ENCODE measurements around the gene TXNDC2.

The TXNDC2 gene

DNA sequence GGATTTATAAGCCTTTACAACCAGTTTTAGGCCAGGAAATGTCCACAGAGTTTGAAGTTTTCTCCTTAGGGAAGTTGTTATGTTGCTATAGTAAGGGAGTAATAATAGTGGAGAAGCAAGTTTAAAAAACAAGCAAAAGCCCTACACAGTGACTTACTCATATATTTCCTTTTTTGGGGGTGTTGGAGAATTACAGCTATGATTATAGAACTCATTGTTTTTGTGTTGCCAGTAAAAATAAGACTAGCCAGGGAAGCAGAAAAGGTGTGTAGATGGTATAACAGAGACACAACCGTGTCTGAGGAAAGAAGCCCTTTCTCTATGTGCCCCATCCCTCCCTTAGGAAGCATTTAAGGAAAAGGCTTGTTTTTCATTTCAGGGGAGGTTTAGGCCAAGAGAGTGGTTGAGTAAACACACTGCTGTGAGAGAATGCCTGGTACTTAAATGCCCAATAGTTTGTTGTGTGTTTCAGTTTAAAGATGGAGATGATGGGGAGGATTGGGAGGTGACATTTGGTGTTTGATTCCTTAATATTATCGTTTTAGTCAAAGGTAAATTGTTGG lies 30.4 kb downstream of the TXNDC2 start:
- ATAC-seq = no peak
- TF ChIP-seq ZNF70 (CRISPR knock-in tag; IDR thresholded peaks at IDR 0.05) = peak; percentile 91
- no peak for TF ChIP-seq BACH2 (CRISPR knock-in tag; IDR thresholded peaks at IDR 0.05; ENCODE audit: borderline replicate concordance)
- no peak for TF ChIP-seq TOX (CRISPR knock-in tag; IDR thresholded peaks at IDR 0.05; ENCODE audit: borderline replicate concordance)
- TF ChIP-seq ARNTL (CRISPR knock-in tag; IDR thresholded peaks at IDR 0.05; ENCODE audit: borderline replicate concordance, low read depth) = no peak
- TF ChIP-seq, protein P1, sequence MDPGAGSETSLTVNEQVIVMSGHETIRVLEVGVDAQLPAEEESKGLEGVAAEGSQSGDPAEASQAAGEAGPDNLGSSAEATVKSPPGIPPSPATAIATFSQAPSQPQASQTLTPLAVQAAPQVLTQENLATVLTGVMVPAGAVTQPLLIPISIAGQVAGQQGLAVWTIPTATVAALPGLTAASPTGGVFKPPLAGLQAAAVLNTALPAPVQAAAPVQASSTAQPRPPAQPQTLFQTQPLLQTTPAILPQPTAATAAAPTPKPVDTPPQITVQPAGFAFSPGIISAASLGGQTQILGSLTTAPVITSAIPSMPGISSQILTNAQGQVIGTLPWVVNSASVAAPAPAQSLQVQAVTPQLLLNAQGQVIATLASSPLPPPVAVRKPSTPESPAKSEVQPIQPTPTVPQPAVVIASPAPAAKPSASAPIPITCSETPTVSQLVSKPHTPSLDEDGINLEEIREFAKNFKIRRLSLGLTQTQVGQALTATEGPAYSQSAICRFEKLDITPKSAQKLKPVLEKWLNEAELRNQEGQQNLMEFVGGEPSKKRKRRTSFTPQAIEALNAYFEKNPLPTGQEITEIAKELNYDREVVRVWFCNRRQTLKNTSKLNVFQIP (CRISPR knock-in tag; IDR thresholded peaks at IDR 0.05; ENCODE audit: borderline replicate concordance, low read depth) = no peak

DNA sequence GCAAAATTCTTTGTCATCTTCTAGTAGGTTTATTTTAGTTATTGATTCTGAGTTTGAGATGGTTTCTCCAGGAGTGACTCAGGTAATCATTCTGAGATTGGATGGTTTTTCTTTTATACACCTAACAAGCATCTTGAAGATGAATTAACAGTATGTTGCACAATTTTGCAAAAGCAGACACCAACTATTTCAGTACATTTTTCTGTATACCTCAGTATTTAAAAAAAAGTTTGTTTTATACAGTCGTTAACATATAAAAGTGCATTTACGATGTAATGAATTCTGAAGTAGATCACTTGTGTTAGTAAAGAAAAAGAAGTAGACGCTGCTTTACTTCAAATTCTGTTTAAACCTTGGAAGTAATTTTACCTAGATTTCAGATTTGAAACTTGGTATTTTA lies 31.0 kb downstream of the TXNDC2 start:
- no peak for TF ChIP-seq BACH2 (CRISPR knock-in tag; IDR thresholded peaks at IDR 0.05; ENCODE audit: borderline replicate concordance)
- no peak for TF ChIP-seq ISL1 (CRISPR knock-in tag; IDR thresholded peaks at IDR 0.05)
- TF ChIP-seq, protein P1 (CRISPR knock-in tag; IDR thresholded peaks at IDR 0.05; ENCODE audit: borderline replicate concordance, low read depth) = no peak
- no peak for TF ChIP-seq TOX (CRISPR knock-in tag; IDR thresholded peaks at IDR 0.05; ENCODE audit: borderline replicate concordance)
- TF ChIP-seq, protein P2, sequence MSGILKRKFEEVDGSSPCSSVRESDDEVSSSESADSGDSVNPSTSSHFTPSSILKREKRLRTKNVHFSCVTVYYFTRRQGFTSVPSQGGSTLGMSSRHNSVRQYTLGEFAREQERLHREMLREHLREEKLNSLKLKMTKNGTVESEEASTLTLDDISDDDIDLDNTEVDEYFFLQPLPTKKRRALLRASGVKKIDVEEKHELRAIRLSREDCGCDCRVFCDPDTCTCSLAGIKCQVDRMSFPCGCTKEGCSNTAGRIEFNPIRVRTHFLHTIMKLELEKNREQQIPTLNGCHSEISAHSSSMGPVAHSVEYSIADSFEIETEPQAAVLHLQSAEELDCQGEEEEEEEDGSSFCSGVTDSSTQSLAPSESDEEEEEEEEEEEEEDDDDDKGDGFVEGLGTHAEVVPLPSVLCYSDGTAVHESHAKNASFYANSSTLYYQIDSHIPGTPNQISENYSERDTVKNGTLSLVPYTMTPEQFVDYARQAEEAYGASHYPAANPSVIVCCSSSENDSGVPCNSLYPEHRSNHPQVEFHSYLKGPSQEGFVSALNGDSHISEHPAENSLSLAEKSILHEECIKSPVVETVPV (CRISPR knock-in tag; IDR thresholded peaks at IDR 0.05) = no peak
- TF ChIP-seq SNAI2 (CRISPR knock-in tag; IDR thresholded peaks at IDR 0.05) = no peak
- TF ChIP-seq PPARA (CRISPR knock-in tag; IDR thresholded peaks at IDR 0.05; ENCODE audit: borderline replicate concordance) = no peak
- ATAC-seq = no peak

DNA sequence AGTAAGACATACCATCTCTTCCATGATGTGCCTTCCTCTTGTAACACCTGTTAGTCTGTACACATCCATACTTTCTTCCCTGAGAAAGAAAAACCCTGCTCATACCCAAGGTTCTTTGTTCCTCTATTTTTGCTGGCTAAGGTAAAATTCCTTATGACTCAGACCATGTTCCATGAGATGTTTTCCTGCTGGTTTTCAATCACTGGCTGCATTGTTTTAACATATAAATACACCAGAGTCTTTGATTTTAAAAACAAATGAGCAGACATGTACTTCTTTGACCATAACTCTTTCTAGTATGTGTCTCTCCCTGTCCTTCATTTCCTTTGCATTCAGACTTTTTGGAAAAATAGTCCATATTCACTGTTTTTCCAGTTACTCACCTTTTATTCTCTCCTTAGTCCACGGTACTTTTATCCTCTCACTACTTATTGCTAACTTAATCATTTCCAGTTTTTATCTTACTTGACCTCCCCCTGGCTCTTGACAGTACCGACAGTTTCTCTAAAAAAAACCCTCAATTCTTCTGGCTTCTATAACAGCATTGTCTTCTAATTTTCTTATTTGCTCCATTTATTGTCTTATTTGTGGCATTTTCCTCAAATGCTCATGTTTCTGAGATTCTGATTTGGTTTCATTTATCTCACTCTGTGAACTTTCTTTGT lies 32.4 kb downstream of the TXNDC2 start:
- no peak for ATAC-seq
- TF ChIP-seq, protein P1 (CRISPR knock-in tag; IDR thresholded peaks at IDR 0.05; ENCODE audit: borderline replicate concordance, low read depth) = no peak
- no peak for TF ChIP-seq ZNF70 (CRISPR knock-in tag; IDR thresholded peaks at IDR 0.05)
- TF ChIP-seq ISL1 (CRISPR knock-in tag; IDR thresholded peaks at IDR 0.05) = no peak
- TF ChIP-seq OSR1 (CRISPR knock-in tag; IDR thresholded peaks at IDR 0.05) = no peak
- TF ChIP-seq ZFP3 (CRISPR knock-in tag; IDR thresholded peaks at IDR 0.05) = no peak
- TF ChIP-seq RARB (CRISPR knock-in tag; IDR thresholded peaks at IDR 0.05) = no peak
- TF ChIP-seq GLIS3 (CRISPR knock-in tag; IDR thresholded peaks at IDR 0.05) = no peak
- TF ChIP-seq TCF4 (CRISPR knock-in tag; IDR thresholded peaks at IDR 0.05; ENCODE audit: borderline replicate concordance) = no peak
- TF ChIP-seq, protein P3, sequence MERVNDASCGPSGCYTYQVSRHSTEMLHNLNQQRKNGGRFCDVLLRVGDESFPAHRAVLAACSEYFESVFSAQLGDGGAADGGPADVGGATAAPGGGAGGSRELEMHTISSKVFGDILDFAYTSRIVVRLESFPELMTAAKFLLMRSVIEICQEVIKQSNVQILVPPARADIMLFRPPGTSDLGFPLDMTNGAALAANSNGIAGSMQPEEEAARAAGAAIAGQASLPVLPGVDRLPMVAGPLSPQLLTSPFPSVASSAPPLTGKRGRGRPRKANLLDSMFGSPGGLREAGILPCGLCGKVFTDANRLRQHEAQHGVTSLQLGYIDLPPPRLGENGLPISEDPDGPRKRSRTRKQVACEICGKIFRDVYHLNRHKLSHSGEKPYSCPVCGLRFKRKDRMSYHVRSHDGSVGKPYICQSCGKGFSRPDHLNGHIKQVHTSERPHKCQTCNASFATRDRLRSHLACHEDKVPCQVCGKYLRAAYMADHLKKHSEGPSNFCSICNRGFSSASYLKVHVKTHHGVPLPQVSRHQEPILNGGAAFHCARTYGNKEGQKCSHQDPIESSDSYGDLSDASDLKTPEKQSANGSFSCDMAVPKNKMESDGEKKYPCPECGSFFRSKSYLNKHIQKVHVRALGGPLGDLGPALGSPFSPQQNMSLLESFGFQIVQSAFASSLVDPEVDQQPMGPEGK (CRISPR knock-in tag; IDR thresholded peaks at IDR 0.05; ENCODE audit: borderline replicate concordance) = no peak

DNA sequence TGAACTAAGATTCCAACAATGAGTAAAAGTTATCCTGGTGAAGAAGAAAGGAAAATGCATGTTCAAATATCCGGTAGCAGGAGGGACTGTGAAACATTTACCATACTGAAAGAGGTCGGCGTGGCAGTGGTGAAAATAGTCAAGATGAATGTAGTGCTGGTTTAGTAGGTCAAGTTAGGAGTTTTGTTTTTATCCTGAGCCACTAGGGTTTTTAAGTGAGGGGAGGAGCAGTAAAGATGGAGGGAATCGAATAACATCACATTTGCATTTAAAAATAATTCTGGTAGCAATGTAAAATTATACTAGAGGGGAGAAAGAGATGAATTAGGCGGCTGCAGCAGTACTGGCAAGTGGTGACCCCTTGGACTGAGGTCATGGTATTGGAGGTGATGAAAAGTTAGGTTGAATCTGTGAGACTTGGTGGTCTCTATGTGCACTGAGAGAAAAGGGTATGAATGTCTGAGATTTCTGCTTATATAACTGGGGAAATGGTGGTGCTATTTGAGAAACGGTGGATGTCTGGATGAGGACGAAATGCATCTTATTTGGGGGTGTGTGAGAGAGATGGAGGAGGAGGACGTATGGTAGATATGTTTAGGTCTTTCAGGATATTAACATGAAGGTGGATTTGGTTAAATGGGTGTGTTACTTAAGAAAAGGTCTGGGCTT lies 33.9 kb downstream of the TXNDC2 start:
- ATAC-seq = no peak
- no peak for TF ChIP-seq TCF4 (CRISPR knock-in tag; IDR thresholded peaks at IDR 0.05; ENCODE audit: borderline replicate concordance)
- TF ChIP-seq OSR1 (CRISPR knock-in tag; IDR thresholded peaks at IDR 0.05) = no peak
- TF ChIP-seq, protein P4, sequence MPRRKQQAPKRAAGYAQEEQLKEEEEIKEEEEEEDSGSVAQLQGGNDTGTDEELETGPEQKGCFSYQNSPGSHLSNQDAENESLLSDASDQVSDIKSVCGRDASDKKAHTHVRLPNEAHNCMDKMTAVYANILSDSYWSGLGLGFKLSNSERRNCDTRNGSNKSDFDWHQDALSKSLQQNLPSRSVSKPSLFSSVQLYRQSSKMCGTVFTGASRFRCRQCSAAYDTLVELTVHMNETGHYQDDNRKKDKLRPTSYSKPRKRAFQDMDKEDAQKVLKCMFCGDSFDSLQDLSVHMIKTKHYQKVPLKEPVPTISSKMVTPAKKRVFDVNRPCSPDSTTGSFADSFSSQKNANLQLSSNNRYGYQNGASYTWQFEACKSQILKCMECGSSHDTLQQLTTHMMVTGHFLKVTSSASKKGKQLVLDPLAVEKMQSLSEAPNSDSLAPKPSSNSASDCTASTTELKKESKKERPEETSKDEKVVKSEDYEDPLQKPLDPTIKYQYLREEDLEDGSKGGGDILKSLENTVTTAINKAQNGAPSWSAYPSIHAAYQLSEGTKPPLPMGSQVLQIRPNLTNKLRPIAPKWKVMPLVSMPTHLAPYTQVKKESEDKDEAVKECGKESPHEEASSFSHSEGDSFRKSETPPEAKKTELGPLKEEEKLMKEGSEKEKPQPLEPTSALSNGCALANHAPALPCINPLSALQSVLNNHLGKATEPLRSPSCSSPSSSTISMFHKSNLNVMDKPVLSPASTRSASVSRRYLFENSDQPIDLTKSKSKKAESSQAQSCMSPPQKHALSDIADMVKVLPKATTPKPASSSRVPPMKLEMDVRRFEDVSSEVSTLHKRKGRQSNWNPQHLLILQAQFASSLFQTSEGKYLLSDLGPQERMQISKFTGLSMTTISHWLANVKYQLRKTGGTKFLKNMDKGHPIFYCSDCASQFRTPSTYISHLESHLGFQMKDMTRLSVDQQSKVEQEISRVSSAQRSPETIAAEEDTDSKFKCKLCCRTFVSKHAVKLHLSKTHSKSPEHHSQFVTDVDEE (CRISPR knock-in tag; IDR thresholded peaks at IDR 0.05) = no peak
- no peak for TF ChIP-seq ZNF8 (CRISPR knock-in tag; IDR thresholded peaks at IDR 0.05)

Measured in SK-N-SH treated with all-trans-retinoic acid at 6 μM for 48 hours (cell line).